LNCAP (cell line): ENCODE measurements around the gene CDH22.

ENCODE experiments used
- CTCF ChIP-seq: fragments of 450-650 bp; IDR thresholded peaks from 2 replicates; pipeline ENCODE4 v1.5.1; 2017; ENCODE audit warnings: mild to moderate bottlenecking

Gene CDH22

DNA sequence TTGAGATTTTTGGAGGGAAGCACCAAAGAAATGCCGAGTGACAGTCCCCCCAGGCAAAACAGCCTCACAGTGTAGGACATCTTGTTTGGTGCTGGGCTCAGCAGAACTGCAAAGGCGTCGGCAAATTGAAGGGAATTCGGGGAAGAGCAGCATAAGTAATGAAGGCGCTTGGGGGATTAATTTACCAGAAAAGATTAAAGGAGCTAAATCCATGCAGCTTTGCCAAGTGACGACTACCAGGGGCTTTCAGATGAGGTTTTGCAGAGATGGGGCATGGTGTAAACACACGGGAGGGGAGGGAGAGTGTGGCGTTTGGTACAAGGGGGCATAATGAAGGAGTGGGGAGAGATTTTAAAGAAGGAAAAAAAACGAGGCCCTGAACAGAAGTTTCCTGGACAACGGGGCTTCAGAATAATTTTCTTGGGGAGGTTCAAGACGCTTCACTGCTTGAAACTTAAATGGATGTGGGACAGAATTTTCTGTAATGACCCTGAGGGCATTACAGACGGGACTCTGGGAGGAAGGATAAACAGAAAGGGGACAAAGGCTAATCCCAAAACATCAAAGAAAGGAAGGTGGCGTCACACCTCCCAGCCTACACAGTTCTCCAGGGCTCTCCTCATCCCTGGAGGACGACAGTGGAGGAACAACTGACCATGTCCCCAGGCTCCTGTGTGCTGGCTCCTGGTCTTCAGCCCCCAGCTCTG is 45.4 kb upstream of the CDH22 start:
- TF ChIP-seq CTCF: no peak

DNA sequence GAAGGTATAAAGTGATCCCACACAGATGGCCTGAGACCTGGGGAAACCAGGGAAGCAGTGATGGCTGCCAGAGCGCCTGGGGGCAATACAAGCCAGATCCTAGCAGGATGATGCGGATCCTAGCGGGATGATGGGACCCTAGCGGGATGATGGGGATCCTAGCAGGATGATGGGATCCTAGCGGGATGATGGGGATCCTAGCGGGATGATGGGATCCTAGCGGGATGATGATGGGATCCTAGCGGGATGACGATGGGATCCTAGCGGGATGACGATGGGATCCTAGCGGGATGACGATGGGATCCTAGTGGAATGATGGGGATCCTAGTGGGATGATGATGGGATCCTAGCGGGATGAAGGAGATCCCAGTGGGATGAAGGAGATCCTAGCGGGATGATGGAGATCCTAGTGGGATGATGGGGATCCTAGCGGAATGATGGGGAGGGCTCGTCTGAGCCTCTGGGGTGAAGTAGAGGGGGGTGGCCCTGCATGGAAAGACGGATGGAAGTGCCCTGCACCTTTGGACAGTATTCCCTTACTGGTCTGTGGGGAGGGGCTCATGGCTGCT is 44.2 kb upstream of the CDH22 start:
- no peak for TF ChIP-seq CTCF

- TF ChIP-seq CTCF: no peak
Measured at GRCh38 chr20:46351357-46352058, 43.2 kb upstream of the CDH22 start.

DNA sequence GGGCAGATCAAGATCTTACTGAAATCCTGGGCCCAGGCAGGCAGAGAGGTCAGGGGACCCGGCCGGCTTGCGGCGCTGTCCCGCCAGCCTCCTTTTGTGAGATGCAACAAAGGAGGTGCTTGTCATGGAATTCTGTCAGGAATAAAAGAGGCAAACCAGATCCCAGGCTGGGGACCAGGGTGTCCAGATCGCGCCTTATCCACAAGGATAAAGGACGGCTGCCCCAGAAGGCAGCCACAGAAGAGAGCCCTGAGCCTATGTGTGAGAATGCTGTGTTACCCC is 42.6 kb upstream of the CDH22 start:
- no peak for TF ChIP-seq CTCF

GRCh38 chr20:46350201-46350985 is 42.1 kb upstream of the CDH22 start:
- no peak for TF ChIP-seq CTCF

DNA sequence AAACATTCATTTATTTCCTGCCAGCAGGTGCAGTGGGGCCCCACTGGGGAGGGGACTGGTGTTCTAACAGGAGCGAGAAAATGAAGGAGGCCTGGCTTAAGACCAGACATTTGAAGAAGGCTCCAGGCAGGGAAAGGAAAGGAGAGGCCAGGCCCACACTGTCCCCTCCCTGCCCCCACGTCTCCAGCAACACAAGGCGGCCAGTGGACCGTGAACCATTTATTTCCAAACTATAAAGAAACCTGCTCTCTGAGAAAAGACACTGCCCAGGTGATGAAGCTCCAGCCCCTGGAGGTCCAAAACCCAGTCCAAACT is 41.4 kb upstream of the CDH22 start:
- TF ChIP-seq CTCF: no peak

GRCh38 chr20:46349035-46349741 is 40.9 kb upstream of the CDH22 start:
- peak; percentile 89 for TF ChIP-seq CTCF
